Prostate gland (tissue), 2 donors: ENCODE data around the gene AKTIP. TPM values are rescaled to one million over a fixed set of nuclear protein-coding genes. Genes with fewer than 3 reads are reported as not detected.
A peak's percentile ranks its signal among the peaks of the same experiment; 100 is the strongest.

ENCODE experiments used
- DNase-seq: peaks from one replicate; pipeline ENCODE4 v3.0.0-alpha.2; 2019; ENCODE audit warnings: low spot score
- H3K27ac ChIP-seq, 2 donors: fragments of 200-600 bp; sonication (generic); 2 replicates each; pipeline ENCODE4 v1.5.1; 2017 to 2019
- H3K27me3 ChIP-seq: fragments of 200-600 bp; sonication (generic); replicated peaks from 2 replicates; pipeline ENCODE4 v1.5.1; 2019; ENCODE audit not compliant: insufficient read depth
- H3K36me3 ChIP-seq, 2 donors: fragments of 200-600 bp; sonication (generic); 1 replicate in 1 of 2; 2 replicates in 1 of 2; pipeline versions ENCODE4 v1.5.1 to v1.8.1; 2017 to 2019
- H3K4me1 ChIP-seq: fragments of 200-600 bp; sonication (generic); replicated peaks from 2 replicates; pipeline ENCODE4 v1.5.1; 2019
- H3K4me3 ChIP-seq, 2 donors: fragments of 200-600 bp; sonication (generic); 2 replicates each; pipeline ENCODE4 v1.5.1; 2017 to 2019
- H3K9me3 ChIP-seq: fragments of 200-600 bp; sonication (generic); 2 replicates; pipeline ENCODE4 v1.5.1; 2017
- CTCF ChIP-seq, 4 experiments: fragments of 200-600 bp in 2 of 4; fragments of 450-650 bp in 2 of 4; sonication (generic) in 2 of 4; IDR thresholded peaks; 1 replicate in 3 of 4; 2 replicates in 1 of 4; pipeline ENCODE4 v1.5.1; 2016 to 2019; ENCODE audit warnings: antibody characterized with exemption in 4 of 4, mild to moderate bottlenecking in 2 of 4, moderate library complexity in 2 of 4
- POLR2A ChIP-seq: fragments of 450-650 bp; IDR thresholded peaks from one replicate; pipeline ENCODE4 v1.6.1; 2016; ENCODE audit warnings: antibody characterized with exemption, mild to moderate bottlenecking
- POLR2AphosphoS5 ChIP-seq: sonication (generic); formaldehyde crosslinking; IDR thresholded peaks from one replicate; pipeline ENCODE4 v1.6.1; 2017; ENCODE audit warnings: antibody characterized with exemption
- WGBS: methylation state at CpG from one replicate; pipeline ENCODE4 v1.1.5; 2018; 5-methylcytosine and 5-hydroxymethylcytosine counted together
- intact Hi-C: fragments of 100-400 bp; cut with DNase I; formaldehyde crosslinking; loops from one replicate; pipeline ENCODE4 v1.14.2; 2022
- total RNA-seq, 2 donors: library from RNA; depleted of rRNA; stranded (reverse); fragments of >200 nt; gene quantifications; one replicate each; pipeline ENCODE4 v1.1.0, GENCODE V29; 2016

Gene AKTIP
- total RNA-seq, 2 donors from 2014 or later = 43.5 to 56.2 TPM

GRCh38 chr16:53509906-53510703, 7.1 kb upstream of the AKTIP start:
- Histone ChIP-seq H3K36me3 (no peaks in the 10 kb centered on the region), H3K4me3 (no peak overlapping the region), H3K9me3 (no peaks in the 10 kb centered on the region), H3K27ac (peak overlapping the region in 1 of 2 donors; percentile 33), H3K27me3 (no peaks in the 10 kb centered on the region), H3K4me1 (no peaks in the 10 kb centered on the region)
- TF ChIP-seq POLR2AphosphoS5 (peak; percentile 59), POLR2A (no peak), CTCF (IDR thresholded peaks at IDR 0.05) (peak; percentile 80 to 90 (median 88))
- peak; percentile 47 for DNase-seq
- WGBS = 49% methylated on average over 29 of the region's 29 CpGs
- intact Hi-C loops = loop anchor here (10.0 kb wide), 1 partner anchor 195 kb away; no protein-coding TSS in a partner anchor

GRCh38 chr16:53507464-53508179, 4.6 kb upstream of the AKTIP start:
- TF ChIP-seq POLR2AphosphoS5 (no peak), CTCF (IDR thresholded peaks at IDR 0.05) (no peak), POLR2A (no peak)
- H3K4me3 ChIP-seq = no peak overlapping the region
- H3K36me3 ChIP-seq = no peaks in the 10 kb centered on the region
- H3K9me3 ChIP-seq = no peaks in the 10 kb centered on the region
- no peak overlapping the region for H3K27ac ChIP-seq
- WGBS = 90% methylated on average over 12 of the region's 12 CpGs
- H3K27me3 ChIP-seq = no peaks in the 10 kb centered on the region
- no peak for DNase-seq
- intact Hi-C loops = no loop called here
- no peaks in the 10 kb centered on the region for H3K4me1 ChIP-seq

- Histone ChIP-seq H3K4me1 (peaks cover 9% of the 10 kb centered on the region), H3K27ac (no peak overlapping the region), H3K9me3 (no peaks in the 10 kb centered on the region), H3K4me3 (no peak overlapping the region), H3K36me3 (no peaks in the 10 kb centered on the region), H3K27me3 (no peaks in the 10 kb centered on the region)
- intact Hi-C loops = no loop called here
- TF ChIP-seq POLR2AphosphoS5 (no peak), CTCF (IDR thresholded peaks at IDR 0.05) (no peak), POLR2A (no peak)
- 76% methylated on average over 3 of the region's 3 CpGs for WGBS
- no peak for DNase-seq
These were observed 3.2 kb upstream of the AKTIP start for GRCh38 chr16:53506254-53506653.

- H3K4me1 ChIP-seq = peaks cover 14% of the 10 kb centered on the region
- H3K27ac ChIP-seq = peak overlapping the region; percentile 96 to 98
- H3K36me3 ChIP-seq = no peaks in the 10 kb centered on the region
- H3K4me3 ChIP-seq = no peak overlapping the region
- no peak for TF ChIP-seq POLR2A
- TF ChIP-seq CTCF (IDR thresholded peaks at IDR 0.05) = no peak
- TF ChIP-seq POLR2AphosphoS5 = no peak
- DNase-seq = no peak
- no peaks in the 10 kb centered on the region for H3K9me3 ChIP-seq
- H3K27me3 ChIP-seq = no peaks in the 10 kb centered on the region
- intact Hi-C loops = loop anchor here (5.0 kb wide), 2 partner anchors 67 to 372 kb away; no protein-coding TSS in a partner anchor
- WGBS = 80% methylated on average over 7 of the region's 7 CpGs
These were observed 1.7 kb upstream of the AKTIP start for GRCh38 chr16:53504665-53505064.
